Left lobe of liver (tissue), 1 donor: ENCODE data around the gene FAM210A. TPM values are rescaled to one million over a fixed set of nuclear protein-coding genes. Genes with fewer than 3 reads are reported as not detected.

ENCODE experiments used
- total RNA-seq: library from RNA; stranded (reverse); gene quantifications from one replicate; pipeline ENCODE4 v1.2.1, GENCODE V29; 2021
- donor health status: DM: no; HTN: yes; CAD: no.

Gene FAM210A
- total RNA-seq, 1 donor from 2014 or later = 11.6 TPM

Other genes starting within 250 kb of the FAM210A start
- 7.9 TPM for gene RNMT, start 115 bp upstream of the FAM210A start, total RNA-seq
- not detected for gene MC5R, start 97.6 kb upstream of the FAM210A start, total RNA-seq
- not detected for gene MC2R, start 189.0 kb upstream of the FAM210A start, total RNA-seq